ENCODE data around the gene HOMER2.

HOMER2 gene

DNA sequence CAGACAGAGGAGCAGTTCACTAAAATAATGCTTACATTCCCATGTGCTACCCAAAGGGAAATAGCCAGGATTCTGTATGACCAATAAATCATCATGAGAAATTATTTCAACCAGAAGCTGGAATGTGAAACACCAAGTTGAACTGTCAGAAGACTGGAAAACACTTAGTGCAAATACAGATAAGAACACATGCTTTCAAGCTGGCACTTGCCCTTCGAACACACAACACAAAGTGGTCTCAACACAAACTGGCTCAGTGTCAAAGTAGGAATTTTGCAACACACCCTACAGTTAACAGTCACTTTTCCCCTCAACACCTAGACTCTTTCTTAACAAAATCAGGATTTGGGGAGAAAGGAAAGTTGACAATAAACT, 148.0 kb downstream of the HOMER2 start:
- no peak for DNase-seq (ENCODE audit: low read depth in 2 of 2, low spot score in 1 of 2)

DNA sequence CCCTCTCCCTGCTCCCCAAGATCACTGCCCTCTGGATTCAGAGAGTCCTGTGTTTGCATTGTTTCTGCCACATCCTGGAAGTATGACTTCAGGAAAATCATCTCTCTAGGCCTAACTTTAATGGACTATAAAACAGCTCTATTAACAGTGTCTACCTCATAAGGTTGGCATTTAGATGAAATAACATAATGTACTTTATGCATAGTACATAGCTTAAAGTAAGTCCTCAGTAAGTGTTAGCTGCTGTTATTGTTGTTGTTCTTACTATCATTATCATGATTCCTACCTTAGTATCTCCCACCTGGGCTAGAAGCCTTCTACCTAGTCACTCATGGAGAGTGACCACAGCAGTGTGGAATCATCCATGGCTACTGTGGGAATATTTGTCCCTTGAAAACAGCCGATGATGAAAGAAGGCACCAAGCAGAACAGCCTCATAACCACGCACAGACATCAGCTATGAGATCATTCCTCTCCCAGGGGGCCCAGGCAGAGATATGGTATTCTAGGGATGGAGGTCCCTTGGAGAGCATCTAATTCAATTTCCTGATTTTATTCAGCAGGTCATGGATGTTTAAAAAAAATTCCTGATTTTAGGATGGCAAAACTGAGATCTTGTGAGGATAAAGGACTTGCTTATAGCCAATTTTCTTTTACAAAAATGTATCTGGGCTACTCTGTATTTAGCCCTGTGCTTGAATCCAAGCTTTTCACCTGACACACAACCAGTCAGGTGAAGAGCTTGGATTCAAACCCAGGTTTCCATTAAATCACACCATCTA, 148.5 kb downstream of the HOMER2 start:
- DNase-seq (ENCODE audit: low read depth in 2 of 2, low spot score in 1 of 2): no peak

DNA sequence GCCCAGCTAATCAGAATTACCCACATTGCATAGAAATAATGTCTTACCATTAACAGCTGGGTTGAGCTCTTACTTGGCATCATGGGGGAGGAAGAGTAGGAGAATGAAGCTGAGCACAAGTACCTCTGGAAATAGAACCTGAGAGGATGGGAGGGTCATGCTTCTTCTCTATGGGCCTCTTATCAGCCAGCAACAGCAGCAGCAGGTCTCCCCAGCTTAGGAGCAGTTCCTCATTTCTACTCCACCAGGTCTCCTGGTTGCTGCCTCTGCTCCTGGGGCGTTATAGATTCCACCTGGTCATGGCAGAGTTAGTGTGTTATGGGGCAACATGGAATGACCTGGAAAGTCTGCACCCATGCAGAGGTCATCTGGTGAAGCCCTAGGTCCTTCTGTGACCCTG, 150.0 kb downstream of the HOMER2 start:
- DNase-seq (ENCODE audit: low read depth in 2 of 2, low spot score in 1 of 2): no peak

DNA sequence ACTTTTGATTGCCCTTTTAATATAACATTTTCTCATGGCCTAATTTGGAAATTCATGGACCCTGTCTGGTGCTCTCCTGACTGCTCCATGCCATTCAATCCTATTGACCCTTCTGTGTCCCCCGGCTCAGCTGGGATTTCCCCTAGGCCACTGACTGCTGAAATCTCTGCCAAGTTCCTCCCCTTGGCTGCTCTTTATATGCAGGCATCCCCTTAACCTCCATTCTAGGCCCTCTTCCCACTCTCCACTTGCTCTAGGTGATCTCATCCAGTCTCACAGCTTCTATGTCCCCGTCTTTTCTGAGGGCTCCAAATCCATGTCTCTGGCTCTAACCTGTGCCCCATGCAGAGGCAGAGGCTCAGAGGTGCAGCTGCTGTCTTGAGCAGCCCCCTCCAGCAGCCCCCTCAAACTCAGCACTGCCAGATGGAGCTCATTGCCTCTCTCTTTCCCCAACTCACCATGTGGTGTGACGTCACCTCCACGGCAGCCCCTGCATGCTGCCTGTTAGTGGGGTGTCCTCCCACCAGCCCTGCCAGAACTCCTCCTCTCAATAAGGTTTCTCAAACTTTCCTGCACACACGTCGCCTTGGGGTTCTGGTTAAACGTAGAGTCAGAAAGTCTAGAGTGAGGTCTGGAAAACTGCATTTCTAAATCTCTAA, 153.2 kb downstream of the HOMER2 start:
- DNase-seq (ENCODE audit: low read depth in 2 of 2, low spot score in 1 of 2): no peak
